ENCODE data around the gene FERMT2.

DNA sequence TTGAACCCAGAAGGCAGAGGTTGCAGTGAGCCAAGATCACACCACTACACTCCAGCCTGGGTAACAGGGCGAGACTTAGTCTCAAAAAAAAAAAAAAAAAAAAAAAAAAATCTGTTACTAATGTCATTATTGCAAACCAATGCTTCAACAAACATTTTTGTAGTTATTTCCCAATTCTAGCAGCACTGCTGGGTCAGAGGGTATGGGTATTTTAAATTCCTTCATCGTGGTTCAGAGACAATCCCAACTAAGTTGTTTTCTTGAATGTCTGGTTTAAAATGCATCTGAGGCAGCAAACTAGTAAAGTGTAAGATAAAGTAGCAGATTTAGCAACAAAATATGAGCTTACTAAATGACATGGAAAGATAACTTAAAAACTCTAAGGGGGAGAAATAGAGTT lies 65.6 kb downstream of the FERMT2 start:
- TF ChIP-seq EZH2 (IDR thresholded peaks at IDR 0.05) = no peak
- no peak for TF ChIP-seq FOXP2 (optimal IDR thresholded peaks at IDR 0.05; ENCODE audit: control extremely low read depth, extremely low read length, insufficient read depth)
- no peak for TF ChIP-seq POLR2AphosphoS5 (IDR thresholded peaks at IDR 0.05; ENCODE audit: borderline replicate concordance, low read depth, low read length)

Measured in SK-N-MC (cell line).